HG03064 (cell line): ENCODE data around the gene KCNS3.
A peak's percentile ranks its signal among the peaks of the same experiment; 100 is the strongest.

Source experiments
- ATAC-seq: cut with Tn5 transposase; IDR thresholded peaks from one replicate; pipeline ENCODE4 v1.9.1; 2021; ENCODE audit warnings: low read depth; ENCODE audit not compliant: unreplicated experiment

Gene KCNS3, protein sequence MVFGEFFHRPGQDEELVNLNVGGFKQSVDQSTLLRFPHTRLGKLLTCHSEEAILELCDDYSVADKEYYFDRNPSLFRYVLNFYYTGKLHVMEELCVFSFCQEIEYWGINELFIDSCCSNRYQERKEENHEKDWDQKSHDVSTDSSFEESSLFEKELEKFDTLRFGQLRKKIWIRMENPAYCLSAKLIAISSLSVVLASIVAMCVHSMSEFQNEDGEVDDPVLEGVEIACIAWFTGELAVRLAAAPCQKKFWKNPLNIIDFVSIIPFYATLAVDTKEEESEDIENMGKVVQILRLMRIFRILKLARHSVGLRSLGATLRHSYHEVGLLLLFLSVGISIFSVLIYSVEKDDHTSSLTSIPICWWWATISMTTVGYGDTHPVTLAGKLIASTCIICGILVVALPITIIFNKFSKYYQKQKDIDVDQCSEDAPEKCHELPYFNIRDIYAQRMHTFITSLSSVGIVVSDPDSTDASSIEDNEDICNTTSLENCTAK

DNA sequence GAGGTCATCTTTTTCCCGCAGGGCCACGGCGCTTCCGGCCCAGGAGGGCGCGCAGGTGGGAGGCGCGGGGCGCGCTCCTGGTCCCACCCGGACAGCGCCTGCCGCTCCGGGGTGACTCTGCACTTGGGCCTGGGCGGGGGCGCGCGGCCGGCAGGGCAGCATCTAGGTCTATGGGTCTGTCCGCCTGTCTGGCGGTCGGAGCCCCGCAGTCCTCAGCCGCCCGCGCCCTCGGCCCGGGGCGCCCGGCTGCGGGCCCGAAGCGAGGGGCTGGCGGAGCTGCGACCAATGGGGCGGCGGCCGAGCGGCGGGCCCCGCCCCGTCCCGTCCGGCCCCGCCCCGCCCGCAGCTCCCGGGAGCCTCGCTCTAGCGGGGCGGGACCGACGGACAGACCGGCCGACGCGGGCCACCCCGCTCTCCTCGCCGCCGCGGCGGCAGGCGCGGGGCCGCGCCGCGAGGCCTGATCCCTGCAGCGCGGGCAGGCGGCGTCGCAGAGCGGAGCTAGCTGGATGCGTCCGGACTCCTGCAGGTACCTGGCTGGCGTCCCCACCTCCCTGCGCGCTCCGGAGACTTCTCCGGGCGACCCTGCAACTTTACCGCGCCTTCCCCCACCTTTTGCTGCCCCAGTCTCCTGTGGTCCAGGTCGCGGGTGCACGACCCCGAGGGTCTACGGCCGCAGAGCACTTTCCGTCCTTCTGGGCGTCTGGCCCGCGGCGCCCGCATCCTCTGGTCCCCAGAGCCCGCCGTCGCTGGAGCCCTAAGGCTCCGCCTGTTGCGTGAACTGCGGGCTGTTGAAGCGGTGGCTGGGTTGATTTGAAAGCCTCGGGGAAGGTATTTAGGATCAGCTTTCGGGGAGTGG is at the start of gene KCNS3:
TSS of gene KCNS3 (plus strand) at position 387 of the 856 bp plus-strand sequence. CDS start 52,342 bp downstream, outside the sequence.
- ATAC-seq: peak; percentile 84

DNA sequence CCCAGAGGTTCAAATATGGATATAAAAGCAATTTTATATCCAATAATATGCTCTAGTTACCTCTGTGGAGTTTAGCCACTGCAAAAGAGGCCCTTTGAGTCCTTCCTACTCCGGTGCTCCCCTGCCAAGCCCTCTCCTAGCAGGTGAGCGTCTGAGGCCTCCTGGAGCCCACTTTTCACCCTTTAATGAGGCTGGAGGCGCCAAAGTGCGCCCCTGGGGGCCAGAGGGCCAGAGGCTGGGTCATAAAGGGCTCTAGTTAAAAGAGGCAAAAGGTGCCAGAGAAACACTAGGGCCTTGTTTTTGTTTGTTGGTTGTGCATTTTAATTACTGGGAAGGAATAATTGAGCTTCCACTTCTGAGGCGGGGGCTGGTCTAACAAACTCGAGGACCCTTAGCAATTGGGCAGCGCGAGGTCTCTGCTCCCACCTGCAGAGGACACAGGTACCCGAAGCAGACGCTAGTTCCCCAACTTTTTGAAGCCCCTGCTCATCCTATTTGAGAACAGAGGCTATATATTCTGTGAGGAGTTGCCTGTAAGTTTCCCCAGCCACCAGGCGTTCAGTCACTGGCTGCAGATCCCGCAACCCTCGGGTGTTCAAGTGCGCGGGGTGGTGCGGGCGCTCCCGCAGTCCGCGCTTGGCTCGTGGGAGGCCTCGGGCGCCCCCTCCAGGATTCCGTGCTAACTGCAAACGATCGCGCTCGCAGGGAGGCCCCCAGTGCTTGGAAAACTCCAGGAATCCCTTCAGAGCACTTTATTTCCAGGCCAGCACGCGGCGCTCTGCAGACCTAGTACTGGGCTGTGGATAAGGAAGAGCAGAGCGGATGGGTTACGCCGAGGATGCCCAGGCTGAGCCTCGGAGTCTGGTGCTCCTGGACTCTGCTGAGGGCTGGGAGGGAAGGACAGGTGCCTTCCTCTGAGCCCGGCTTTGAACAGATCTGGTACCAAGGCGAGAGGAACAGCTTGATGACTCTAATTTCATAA is 48.1 kb upstream of the KCNS3 start:
- peak; percentile 79 for ATAC-seq

DNA sequence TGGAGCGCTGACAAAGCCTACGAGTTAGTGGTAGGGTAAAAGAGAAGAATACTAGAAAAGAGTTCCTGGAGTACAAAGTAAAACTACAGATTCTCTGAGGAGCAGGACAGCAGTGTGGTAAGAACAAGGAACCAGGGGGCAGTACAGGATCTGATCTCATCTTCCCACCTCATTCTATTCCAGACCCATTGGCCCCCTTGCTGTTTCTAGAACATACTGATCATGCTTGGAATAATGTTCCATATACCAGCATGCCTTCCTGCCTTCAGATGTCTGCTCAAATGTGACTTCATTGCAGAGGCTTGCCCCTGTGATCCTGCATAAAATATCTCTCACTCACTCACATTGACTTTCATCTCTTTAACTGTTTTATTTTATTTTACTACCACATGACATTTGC is 43.0 kb upstream of the KCNS3 start:
- ATAC-seq: no peak

DNA sequence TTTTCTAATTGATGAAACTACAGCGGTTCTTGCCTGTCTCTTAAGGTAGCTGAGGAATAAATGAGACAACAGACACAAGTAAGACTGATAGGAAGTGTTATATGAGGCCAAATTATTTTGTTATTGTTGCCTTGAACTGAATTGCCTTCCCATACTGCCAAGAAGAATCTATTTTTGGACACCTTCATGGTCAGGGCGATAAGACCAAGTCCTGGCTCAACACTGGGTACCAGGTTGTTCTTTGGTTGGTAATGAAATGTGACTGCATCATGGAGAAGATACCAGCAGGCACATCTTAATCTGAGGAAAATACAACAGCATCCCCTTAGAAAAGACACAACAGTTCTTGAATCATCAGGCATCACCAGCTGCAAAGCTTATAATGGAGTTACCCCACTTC is 38.5 kb upstream of the KCNS3 start:
- no peak for ATAC-seq

DNA sequence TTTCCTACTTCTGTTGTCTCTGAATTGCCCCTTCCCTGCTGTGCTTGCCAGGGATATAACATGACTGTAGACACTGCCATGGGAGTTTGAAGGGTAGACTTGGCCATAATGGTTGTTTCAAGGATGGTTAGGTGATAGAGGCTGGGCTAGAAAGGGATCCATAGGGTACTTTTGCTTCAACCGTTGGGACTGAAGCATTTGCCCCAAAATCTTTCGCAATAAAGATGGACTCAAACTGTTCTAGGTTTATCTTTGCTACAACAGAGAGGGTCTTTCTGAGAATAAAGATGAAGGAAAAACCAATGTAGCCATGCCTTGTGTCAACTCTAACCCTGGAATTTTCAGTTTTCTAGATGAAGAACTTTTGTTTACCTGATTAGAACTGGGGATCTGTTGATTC is 35.0 kb upstream of the KCNS3 start:
- no peak for ATAC-seq

DNA sequence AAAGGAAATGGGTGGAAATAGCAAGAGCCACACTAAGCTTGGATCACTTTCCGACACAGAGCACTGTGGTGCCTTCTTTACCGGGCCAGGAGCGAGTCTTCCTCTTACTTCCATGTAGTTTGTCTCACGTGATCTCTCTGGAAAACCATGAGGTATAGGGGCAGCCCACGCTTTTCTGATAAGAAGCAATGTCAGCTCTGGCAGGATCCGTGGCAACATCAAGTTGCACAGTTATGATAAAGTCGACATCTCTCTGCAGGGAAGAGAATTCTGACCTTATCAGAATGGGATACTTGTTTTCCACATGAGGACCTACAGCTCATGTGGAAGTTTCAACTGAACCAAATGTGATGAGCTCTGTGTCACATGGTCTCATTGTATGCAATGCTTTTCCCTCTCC is 32.7 kb upstream of the KCNS3 start:
- ATAC-seq: no peak

DNA sequence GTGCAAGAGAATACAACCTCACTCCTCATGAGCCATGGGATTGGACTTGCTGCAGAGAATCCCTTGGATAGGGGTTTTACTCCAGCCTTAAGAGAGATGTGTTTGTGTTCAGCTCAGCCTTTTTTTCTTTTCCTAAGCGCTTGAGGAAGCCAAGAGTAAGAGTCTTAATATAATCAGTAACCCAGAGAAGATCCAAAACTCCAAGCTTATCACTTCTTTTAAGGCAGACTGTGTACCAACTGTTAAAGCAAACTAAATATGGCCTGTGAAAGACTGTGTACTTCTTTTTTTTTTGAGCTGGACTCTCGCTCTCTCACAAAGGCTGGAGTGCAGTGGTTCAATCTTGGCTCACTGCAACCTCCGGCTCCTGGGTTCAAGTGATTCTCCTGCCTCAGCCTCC is 31.8 kb upstream of the KCNS3 start:
- ATAC-seq: no peak

DNA sequence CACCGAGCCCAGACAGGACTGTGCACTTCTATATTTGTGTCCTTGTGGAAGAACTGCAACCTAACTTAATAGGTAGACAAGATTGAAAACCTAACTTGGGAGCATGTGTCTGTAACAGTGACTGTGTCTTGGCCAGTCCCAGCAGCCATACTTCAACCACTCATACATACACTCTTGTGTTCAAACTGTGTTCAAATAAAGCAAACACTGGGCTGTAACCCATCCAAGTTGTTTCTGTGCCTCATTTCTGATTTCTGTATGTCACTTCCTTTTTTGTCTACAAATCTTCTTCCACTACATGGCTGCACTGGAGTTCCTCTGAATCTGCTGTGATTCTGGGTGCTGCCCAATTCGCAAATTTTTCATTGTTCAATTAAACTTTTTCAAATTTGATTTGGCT is 31.2 kb upstream of the KCNS3 start:
- no peak for ATAC-seq

DNA sequence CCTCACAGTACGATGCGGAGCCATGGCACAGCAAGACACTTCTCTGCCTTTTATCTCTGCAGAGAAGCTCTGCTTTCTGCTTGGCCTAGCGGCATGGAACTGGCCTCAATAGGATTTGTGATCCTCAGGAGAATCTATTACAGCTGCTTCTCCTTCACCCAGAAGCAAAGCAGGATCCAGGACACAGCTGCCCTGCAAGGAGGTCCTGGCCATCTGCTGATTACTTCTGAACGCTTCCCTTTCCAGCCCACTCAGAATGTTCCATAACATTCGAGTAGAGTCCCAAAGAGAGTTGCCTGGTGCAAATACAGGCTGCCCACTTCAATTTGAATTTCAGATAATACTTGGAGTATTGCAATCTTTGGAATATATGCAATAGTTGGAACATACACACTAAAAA is 29.2 kb upstream of the KCNS3 start:
- no peak for ATAC-seq

DNA sequence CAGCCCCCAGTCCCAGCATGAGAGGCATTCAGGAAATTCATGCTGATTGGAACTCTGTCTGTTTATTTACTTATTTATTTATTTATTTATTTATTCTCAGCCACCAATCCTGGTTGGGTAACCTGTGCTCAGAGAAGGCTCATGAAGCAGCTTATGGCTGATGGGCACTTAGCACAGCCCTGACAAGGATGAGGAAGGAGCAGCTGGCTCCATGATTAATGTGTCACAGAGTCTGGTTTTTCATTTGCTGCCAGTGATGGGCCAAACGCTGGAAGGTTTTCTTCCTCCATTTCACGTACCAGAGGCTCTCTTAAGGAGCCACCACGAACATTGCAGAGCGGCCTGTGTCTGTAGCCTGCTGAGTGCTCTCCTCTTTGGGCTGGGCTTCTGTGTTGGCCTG is 28.3 kb upstream of the KCNS3 start:
- ATAC-seq: no peak

DNA sequence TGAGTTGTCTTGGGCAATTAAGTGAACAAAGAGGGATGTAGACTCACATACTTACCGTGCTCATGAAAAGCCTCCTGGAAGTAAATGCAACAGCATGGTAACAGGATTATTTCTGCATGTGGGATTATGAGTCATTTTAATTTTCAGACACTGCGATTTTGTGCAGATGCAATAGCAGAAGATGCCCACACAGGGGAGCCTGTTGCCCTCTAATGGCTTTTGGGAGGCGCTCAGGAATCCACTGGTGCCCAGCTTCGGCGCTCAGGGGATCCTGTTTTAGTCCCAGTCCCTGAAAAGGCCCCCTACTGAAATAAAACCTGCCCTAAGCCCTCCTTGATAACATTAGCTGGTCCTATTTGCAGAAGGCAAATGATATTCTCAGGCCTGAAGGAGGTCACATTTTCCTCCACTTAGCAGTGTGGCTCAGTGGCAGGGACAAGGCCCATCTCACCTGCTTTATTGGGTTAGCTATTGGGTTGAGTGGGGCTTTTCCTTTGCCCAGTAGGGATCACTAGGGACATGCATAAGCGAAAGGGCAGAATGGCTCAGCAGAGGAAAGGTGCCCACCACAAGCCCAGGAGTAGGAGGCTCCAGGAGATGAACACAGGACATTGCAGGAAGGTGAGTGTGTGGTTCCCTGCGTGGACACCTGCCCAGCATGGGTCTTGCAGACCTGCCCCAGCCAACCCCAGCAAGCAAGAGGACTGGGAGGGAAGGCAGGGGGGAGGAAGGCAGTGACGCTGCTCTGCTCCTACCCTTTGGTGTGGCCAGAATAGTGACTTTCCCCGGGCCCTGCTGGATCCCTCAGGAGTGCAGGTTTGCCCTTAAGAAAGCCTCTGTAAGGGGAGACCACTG is 26.5 kb upstream of the KCNS3 start:
- ATAC-seq: peak; percentile 84

DNA sequence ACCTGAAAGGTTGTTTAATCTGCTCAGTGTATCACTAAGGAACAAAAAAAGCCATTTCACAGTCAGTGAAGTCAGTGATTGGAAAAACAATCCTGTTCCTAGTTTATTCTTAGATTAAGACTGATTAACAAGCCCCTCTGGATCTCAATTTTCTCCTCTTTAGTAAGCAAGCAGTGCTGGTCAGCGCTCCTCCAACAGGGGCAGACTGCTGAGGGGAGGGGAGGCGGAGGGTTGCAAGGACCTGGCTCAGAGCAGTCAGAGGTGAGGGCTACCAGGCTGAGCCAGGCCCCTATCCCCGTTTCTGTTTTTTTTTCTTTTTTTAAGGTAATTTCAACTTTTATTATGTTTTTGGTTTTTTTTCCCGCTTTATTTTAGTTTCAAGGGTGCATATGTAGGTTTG is 24.7 kb upstream of the KCNS3 start:
- ATAC-seq: no peak

DNA sequence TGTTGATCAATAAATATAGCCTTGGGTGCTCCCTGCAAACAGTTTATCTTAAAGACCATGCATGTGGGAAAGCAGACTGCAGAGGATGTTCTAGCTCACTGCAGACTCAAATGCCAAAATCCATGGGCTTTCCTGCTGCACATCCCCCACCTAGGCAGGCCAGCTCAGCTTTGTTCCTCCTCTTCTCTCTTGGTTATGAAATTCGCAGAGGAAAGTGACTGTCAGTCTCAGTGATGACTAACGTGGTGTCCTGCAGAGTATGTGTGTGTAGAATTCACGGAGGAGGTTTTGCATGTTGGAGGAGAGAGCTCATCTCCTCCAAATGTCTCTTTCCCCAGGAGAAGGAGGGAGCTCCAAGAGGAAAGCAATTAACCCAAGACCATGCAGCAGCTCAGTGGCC is 21.4 kb upstream of the KCNS3 start:
- no peak for ATAC-seq

DNA sequence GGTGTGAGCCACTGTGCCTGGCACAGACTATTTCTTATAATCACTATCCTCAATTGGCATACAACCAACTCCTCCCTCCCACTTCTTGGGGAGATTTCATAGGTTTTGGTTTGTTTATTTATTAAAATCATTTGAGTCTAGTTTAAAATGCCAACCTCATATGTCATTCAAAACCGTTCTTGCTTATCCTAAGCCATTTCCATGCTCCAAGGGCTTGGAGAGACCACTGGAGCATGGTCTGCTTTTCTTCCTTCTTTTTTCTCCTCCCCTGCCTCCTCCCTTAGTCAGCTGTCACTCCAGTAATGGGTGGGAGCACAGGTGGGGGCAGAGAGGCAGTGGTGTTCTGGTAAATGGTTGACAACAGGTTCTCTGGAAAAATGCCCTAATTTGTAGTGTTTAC is 20.4 kb upstream of the KCNS3 start:
- ATAC-seq: no peak

DNA sequence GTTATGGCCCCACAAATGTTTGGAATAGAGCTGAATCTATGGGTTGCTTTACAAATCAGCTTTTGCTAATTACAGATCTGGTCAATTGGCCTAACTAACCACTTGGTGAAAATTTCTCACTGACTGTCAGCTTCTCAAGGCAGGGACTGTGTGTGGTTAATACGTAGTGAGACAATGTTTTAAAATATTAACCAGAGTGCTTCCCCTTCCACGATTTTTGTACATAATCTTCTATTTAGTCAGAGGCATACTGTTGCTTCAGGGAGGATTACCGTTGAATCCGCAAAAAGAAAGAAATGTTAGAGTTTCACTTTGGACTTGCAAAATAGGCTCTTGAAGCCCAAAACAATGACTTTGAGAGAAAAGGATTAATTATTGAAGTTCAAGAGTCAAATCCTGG is 14.9 kb upstream of the KCNS3 start:
- no peak for ATAC-seq

DNA sequence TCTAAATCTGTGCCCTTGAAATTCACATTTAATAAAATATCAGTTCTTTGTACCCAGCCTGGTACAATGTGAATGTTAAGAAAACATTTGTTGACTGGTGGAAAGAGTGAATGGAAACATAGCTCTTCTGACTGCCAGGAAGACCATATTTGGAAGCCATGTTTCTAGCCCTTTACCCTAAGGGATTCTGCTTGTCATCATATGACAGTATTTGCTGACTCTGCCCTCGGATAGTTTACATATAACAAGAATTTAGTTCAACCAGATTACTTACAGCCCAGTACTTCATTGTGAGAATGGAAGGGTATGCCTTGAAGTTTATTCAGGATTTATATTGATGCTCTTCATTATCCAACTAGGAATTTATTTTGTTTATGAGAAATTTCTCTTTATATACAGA is 13.8 kb upstream of the KCNS3 start:
- ATAC-seq: no peak

DNA sequence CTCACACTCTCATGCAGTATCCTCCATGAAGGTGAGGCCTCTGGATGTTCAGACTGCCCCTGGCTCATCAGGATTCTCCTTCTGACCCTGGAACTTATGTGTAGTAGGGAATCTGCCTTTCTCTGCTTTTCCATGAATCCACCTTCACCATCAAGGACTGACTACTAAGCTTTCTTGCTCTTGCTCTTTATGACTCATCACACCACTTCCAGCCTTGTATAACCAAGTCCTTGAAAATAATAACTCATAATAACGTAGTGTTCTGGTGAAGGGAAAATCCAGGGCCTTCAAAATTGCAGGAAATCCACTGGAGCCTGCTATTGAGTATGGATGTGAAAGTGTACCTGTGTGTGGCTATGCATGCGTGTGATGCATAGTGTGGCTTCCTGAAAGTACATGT is 11.3 kb upstream of the KCNS3 start:
- no peak for ATAC-seq

DNA sequence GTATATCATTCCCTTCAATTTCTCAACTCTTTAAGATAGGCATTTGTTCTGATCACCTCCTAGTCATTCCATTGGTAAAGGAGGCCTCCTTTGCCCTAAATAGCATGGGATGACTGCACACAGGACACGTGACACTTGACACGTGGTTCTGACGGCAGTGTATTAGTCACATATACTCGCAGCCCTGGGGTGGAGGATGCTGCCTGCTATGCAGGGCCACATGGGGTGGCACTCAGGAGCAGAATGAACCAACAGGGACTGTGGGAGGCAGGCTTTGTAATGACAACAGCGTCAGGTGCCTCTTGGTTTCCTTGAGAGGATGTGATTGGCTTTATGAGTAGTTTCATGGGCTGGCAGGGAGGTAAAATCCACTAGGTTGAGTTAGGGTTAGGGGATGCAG is 9.3 kb upstream of the KCNS3 start:
- ATAC-seq: no peak

DNA sequence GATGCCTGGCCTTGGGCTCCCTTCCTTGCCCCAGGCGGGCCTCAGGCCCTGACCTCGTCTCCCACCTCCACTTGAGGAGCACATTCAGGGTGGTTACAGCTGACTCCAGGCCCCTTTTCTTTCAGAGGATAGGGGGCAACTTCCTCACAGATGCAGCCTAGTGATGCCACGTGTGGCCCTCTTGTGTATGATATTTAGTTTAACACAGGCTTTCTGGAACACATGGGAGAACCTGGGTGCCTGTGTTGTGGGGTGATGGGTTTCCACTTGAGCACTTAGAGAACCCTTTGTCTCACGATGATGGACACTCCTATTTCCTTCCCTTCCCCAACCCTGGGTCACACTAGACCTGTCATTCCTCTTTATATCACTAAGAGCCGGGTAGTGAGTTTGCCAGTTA is 6.8 kb upstream of the KCNS3 start:
- ATAC-seq: no peak

DNA sequence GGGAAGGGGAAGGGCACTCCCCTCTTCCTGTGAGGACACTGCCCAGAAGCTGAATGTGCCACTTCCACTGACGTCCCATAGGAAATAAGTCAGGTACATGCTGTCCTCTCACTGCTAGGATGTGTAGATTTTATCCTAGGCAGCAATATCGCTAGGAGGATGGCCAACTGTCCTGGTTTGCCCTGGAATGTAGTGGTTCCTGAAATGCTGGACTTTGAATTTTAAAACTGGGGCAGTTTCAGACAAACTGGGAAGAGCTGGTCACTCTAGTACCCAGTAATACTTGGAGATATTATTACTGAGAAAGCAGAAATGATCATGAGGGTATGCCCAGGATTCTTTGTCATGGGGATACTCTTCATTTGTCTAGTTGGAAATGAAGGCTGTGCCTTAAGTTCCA is 5.4 kb upstream of the KCNS3 start:
- no peak for ATAC-seq
